ENCODE measurements around the gene TNXB. TPM values are rescaled to one million over a fixed set of nuclear protein-coding genes. Genes with fewer than 3 reads are reported as not detected.
A peak's percentile ranks its signal among the peaks of the same experiment; 100 is the strongest.

Gene TNXB
- total RNA-seq, 1 donor from 2014 or later: 10.3 TPM

DNA sequence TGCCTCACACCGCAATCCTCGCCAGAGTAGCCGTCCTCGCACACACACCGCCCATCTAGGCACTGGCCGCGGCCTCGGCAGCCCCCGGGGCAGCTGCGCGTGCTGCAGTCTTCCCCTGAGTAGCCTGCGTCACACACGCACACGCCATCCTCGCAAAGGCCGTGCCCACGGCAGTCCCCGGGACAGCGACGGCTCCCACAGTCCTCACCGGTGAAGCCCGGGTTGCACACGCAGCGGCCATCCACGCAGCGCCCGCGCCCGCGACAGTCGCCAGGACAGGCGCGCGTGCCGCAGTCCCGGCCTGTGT lies 13.1 kb downstream of the TNXB start:
- H3K9me3 Mint-ChIP-seq (ENCODE audit: low read depth): no peaks in the 10 kb centered on the region
- no peaks in the 10 kb centered on the region for H3K36me3 Mint-ChIP-seq (ENCODE audit: insufficient read depth)
- TF ChIP-seq, protein P1, sequence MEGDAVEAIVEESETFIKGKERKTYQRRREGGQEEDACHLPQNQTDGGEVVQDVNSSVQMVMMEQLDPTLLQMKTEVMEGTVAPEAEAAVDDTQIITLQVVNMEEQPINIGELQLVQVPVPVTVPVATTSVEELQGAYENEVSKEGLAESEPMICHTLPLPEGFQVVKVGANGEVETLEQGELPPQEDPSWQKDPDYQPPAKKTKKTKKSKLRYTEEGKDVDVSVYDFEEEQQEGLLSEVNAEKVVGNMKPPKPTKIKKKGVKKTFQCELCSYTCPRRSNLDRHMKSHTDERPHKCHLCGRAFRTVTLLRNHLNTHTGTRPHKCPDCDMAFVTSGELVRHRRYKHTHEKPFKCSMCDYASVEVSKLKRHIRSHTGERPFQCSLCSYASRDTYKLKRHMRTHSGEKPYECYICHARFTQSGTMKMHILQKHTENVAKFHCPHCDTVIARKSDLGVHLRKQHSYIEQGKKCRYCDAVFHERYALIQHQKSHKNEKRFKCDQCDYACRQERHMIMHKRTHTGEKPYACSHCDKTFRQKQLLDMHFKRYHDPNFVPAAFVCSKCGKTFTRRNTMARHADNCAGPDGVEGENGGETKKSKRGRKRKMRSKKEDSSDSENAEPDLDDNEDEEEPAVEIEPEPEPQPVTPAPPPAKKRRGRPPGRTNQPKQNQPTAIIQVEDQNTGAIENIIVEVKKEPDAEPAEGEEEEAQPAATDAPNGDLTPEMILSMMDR (IDR thresholded peaks at IDR 0.05; ENCODE audit: unreplicated experiment): no peak
- peaks cover 16% of the 10 kb centered on the region for H3K27me3 Mint-ChIP-seq
- H3K4me3 Mint-ChIP-seq (ENCODE audit: low read depth): no peak overlapping the region
- DNase-seq (ENCODE audit: low spot score, unreplicated experiment): no peak
- no peak overlapping the region for H3K27ac Mint-ChIP-seq
- H3K4me1 Mint-ChIP-seq (ENCODE audit: low read depth): peaks cover 4% of the 10 kb centered on the region

DNA sequence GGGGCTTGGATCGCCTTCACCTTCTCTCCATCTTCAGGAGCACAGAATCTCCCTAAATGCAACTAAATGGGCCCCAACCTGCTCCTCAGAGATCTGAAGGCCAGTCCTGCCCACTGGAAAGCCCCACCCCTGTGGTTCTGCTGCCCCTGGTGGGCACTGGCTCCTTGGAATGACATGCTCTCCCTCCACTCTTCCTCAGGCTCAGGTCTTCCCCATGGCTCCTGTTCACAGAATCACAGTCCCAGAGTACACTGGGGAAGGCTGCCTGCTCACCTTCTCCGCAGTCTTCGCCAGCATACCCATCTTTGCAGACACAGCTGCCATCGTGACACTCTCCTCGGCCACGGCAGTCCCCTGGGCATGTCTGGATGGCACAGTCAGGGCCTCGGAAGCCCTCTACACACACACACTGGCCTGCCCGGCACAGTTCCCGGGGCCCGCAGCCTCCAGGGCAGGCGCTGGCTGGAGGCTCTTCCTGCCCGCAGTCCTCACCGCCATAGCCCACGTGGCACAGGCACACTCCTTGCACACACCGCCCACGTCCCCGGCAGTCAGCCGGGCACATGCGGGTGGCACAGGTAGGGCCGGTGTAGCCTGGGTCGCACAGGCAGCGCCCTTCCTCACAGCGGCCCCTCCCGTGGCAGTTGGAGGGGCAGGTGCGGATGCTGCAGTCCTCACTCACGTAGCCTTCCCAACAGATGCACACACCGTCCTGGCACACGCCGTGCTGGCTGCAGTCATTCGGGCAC lies 13.6 kb downstream of the TNXB start:
- no peak overlapping the region for H3K27ac Mint-ChIP-seq
- TF ChIP-seq, protein P1 (IDR thresholded peaks at IDR 0.05; ENCODE audit: unreplicated experiment): peak; percentile 13
- no peak for DNase-seq (ENCODE audit: low spot score, unreplicated experiment)
- no peaks in the 10 kb centered on the region for H3K9me3 Mint-ChIP-seq (ENCODE audit: low read depth)
- H3K4me3 Mint-ChIP-seq (ENCODE audit: low read depth): no peak overlapping the region
- H3K27me3 Mint-ChIP-seq: peaks cover 19% of the 10 kb centered on the region
- H3K4me1 Mint-ChIP-seq (ENCODE audit: low read depth): peaks cover 4% of the 10 kb centered on the region
- H3K36me3 Mint-ChIP-seq (ENCODE audit: insufficient read depth): no peaks in the 10 kb centered on the region

DNA sequence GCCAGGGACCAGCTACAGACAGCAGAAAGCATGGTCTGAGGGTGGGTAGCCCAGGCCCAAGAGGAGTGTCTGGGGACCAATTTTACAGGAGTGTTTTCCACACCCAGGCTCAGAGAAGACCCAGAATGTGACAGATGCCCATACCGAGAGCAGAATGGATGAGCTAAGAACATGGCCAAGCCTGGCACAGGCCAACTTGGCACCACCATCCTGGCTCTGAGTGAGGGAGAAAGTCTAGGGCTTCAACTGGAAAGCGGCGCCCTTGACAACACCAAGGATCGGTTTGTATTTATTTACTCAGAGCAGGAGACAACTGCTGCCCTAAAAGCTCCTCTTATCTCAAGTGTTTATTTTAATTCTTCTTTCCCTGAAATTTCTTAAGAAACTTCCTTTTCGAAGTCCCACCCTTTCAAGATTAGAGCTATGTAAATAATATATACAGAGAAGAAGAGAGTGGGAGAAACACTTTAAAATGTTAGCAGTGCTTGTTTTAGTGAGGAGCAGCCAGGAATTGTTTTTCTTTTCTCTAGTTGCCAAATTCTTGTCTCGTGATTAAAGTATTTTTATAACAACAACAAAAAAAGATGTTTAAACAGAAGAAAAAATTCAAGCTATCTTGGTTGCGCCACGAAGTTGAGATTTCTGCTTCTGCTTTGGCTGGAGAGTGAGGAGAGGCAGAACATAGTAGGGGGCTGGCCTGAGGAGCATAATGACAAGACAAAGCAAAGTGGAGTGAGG lies 16.2 kb downstream of the TNXB start:
- no peak overlapping the region for H3K27ac Mint-ChIP-seq
- H3K36me3 Mint-ChIP-seq (ENCODE audit: insufficient read depth): no peaks in the 10 kb centered on the region
- no peak for DNase-seq (ENCODE audit: low spot score, unreplicated experiment)
- H3K4me3 Mint-ChIP-seq (ENCODE audit: low read depth): no peak overlapping the region
- H3K4me1 Mint-ChIP-seq (ENCODE audit: low read depth): peaks cover 10% of the 10 kb centered on the region
- TF ChIP-seq, protein P1 (IDR thresholded peaks at IDR 0.05; ENCODE audit: unreplicated experiment): no peak
- H3K9me3 Mint-ChIP-seq (ENCODE audit: low read depth): no peaks in the 10 kb centered on the region
- peaks cover 23% of the 10 kb centered on the region for H3K27me3 Mint-ChIP-seq

DNA sequence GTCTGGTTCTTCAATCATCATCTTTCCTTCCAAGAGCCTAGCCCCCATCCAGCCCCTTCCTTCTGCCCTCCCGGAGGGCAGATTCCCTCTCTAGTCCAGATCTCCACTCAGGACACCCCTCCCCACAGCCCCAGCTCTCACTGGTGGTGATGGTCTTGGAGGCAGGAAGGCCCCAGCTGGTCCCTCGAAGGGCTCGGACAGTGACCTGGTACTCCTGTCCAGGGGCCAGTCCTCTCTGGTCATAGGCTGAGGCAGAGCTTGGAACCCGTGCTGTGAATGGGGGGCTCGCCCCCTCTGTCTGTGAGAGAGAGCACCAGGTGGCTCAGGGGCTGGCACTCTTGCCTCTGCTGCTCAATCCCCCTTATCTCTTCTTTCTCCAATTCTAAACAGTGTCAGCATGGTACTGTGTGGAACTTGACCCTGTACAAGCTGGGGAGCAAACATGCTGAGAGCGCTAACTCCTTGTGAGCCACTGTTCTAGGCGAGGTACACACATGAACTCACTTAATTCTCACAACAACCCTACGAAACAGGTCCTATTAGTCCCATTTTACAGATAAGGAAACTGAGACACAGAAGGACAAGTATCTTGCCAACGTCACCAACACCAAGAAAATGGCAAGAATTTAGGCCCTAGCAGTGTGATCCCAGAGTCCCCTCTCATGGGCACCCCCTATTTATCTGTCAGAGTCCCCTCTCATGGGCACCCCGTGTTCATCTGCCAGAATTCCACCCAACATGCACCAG lies 19.9 kb downstream of the TNXB start:
- no peak overlapping the region for H3K27ac Mint-ChIP-seq
- peaks cover 35% of the 10 kb centered on the region for H3K27me3 Mint-ChIP-seq
- TF ChIP-seq, protein P1 (IDR thresholded peaks at IDR 0.05; ENCODE audit: unreplicated experiment): no peak
- no peaks in the 10 kb centered on the region for H3K9me3 Mint-ChIP-seq (ENCODE audit: low read depth)
- peak overlapping the region; percentile 29 for H3K4me3 Mint-ChIP-seq (ENCODE audit: low read depth)
- no peak for DNase-seq (ENCODE audit: low spot score, unreplicated experiment)
- H3K4me1 Mint-ChIP-seq (ENCODE audit: low read depth): peaks cover 13% of the 10 kb centered on the region
- H3K36me3 Mint-ChIP-seq (ENCODE audit: insufficient read depth): no peaks in the 10 kb centered on the region

DNA sequence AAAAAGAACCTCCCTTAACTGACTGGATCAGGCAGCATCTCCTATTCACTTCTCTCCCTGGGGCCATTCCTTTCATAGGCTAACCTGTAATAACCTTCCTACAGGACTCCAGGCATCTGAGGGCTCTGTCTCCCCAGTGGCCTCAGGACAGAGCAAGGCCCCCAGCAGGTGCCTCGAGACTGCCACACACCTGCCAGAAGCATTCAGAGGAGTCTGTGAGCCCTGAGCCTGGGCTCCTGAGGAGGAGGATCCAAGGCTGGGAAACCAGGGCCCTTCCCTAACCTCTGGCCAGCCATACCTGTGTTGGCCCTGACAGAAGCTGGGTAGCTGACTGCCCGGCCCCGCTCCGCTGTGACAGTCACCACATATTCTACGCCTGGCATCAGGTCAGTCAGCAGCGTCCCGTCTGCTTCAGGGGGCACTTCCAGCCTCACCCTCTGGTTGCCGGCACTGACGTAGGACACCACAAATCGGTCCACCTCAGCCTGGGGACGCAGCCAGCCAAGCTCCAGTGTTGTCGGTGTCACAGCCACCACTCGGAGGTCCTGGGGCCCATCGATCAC lies 20.6 kb downstream of the TNXB start:
- Mint-ChIP-seq H3K9me3 (ENCODE audit: low read depth) (no peaks in the 10 kb centered on the region), H3K4me1 (ENCODE audit: low read depth) (peaks cover 13% of the 10 kb centered on the region), H3K27me3 (peaks cover 38% of the 10 kb centered on the region), H3K4me3 (ENCODE audit: low read depth) (peak overlapping the region; percentile 24), H3K27ac (peak overlapping the region; percentile 85), H3K36me3 (ENCODE audit: insufficient read depth) (no peaks in the 10 kb centered on the region)
- TF ChIP-seq, protein P1 (IDR thresholded peaks at IDR 0.05; ENCODE audit: unreplicated experiment): no peak
- DNase-seq (ENCODE audit: low spot score, unreplicated experiment): no peak
